ENCODE data around the gene CNST.

DNA sequence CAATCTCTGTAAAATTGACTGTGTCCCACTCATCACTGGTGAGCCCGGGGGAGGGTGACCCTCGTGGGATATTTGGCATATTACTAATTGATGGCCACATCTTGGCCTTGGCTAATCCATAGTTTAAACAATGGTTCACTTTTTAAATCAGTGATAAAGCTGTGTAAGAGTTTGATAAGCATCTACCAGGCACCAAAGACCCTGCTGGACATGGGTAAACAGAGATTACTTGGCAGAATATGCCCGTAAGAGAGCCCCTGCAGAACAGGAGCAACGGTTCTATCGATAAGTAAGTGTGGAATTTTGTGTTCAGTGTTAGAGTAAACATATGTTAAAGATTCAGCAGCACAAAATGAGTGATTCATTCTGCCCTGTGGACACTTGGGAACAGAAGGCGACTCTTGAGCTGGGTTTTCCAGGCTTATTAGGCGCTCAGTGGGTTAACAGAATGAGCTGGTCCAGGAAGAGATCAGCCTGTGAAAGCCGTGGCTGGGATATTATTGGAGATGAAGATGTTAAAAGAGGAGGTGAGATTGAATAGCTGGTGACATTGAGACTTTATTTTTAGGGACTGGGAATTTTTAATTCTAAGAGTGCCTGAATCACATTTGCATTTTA, 55.9 kb downstream of the CNST start:
- TF ChIP-seq POLR2A (IDR thresholded peaks at IDR 0.05) = no peak
- TF ChIP-seq, protein P1, sequence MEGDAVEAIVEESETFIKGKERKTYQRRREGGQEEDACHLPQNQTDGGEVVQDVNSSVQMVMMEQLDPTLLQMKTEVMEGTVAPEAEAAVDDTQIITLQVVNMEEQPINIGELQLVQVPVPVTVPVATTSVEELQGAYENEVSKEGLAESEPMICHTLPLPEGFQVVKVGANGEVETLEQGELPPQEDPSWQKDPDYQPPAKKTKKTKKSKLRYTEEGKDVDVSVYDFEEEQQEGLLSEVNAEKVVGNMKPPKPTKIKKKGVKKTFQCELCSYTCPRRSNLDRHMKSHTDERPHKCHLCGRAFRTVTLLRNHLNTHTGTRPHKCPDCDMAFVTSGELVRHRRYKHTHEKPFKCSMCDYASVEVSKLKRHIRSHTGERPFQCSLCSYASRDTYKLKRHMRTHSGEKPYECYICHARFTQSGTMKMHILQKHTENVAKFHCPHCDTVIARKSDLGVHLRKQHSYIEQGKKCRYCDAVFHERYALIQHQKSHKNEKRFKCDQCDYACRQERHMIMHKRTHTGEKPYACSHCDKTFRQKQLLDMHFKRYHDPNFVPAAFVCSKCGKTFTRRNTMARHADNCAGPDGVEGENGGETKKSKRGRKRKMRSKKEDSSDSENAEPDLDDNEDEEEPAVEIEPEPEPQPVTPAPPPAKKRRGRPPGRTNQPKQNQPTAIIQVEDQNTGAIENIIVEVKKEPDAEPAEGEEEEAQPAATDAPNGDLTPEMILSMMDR (IDR thresholded peaks at IDR 0.05) = no peak

Data from suprapubic skin (tissue), 3 donors.